Stomach (tissue), 9 donors: ENCODE data around the gene ERC1. TPM values are rescaled to one million over a fixed set of nuclear protein-coding genes. Genes with fewer than 3 reads are reported as not detected.

Experiments used
- DNase-seq, 2 donors: peaks; one replicate each; pipeline versions ENCODE4 v3.0.0 to v3.0.0-alpha.2; 2013 to 2019
- H3K27ac ChIP-seq, 5 donors: fragments of 200-600 bp in 4 of 5; sonication (generic) in 4 of 5; one replicate each; pipeline ENCODE4 v1.5.1; 2013 to 2019; ENCODE audit warnings: mild to moderate bottlenecking in 1 of 5, moderate library complexity in 1 of 5
- H3K27me3 ChIP-seq, 3 donors: fragments of 200-600 bp; sonication (generic); one replicate each; pipeline ENCODE4 v1.5.1; 2017 to 2019; ENCODE audit warnings: mixed run types in 1 of 3
- H3K36me3 ChIP-seq, 4 donors: fragments of 200-600 bp; sonication (generic); 1 replicate in 3 of 4; 2 replicates in 1 of 4; pipeline ENCODE4 v1.5.1; 2016 to 2019
- H3K4me1 ChIP-seq, 4 donors: fragments of 200-600 bp; sonication (generic); one replicate each; pipeline ENCODE4 v1.5.1; 2016 to 2019
- H3K4me3 ChIP-seq, 4 donors: fragments of 200-600 bp; sonication (generic) in 3 of 4; one replicate each; pipeline ENCODE4 v1.5.1; 2016 to 2019; ENCODE audit warnings: mild to moderate bottlenecking in 1 of 4
- H3K9me3 ChIP-seq, 4 donors: fragments of 200-600 bp; sonication (generic); one replicate each; pipeline ENCODE4 v1.5.1; 2016 to 2019
- CTCF ChIP-seq, 7 experiments: fragments of 450-650 bp in 4 of 7; fragments of 200-600 bp in 3 of 7; sonication (generic) in 3 of 7; IDR thresholded peaks; one replicate each; pipeline ENCODE4 v1.5.1; 2016 to 2019; ENCODE audit warnings: antibody characterized with exemption in 7 of 7, control low read depth in 2 of 7, mild to moderate bottlenecking in 1 of 7
- EP300 ChIP-seq: sonication (generic); formaldehyde crosslinking; IDR thresholded peaks from one replicate; pipeline ENCODE4 v1.6.1; 2017; ENCODE audit warnings: antibody characterized with exemption
- POLR2A ChIP-seq, 4 donors: fragments of 450-650 bp; IDR thresholded peaks; one replicate each; pipeline ENCODE4 v1.6.1; 2016; ENCODE audit warnings: antibody characterized with exemption in 4 of 4, control low read depth in 2 of 4, mild to moderate bottlenecking in 1 of 4, moderate library complexity in 1 of 4
- POLR2AphosphoS5 ChIP-seq, 3 donors: sonication (generic); formaldehyde crosslinking; IDR thresholded peaks; one replicate each; pipeline ENCODE4 v1.6.1; 2016; ENCODE audit warnings: antibody characterized with exemption in 3 of 3
- WGBS, 5 donors: extraction: QIAGEN DNeasy Blood & Tissue Kit in 3 of 5; methylation state at CpG; one replicate each; pipeline versions ENCODE4 v1.1.5 to v1.1.7; 2013 to 2018; 5-methylcytosine and 5-hydroxymethylcytosine counted together
- intact Hi-C: fragments of 100-400 bp; cut with DNase I; formaldehyde crosslinking; loops from one replicate; pipeline ENCODE4 v1.15.1; 2023; ENCODE audit warnings: low total_unique reads
- polyA plus RNA-seq, 3 donors: library from polyadenylated mRNA; stranded (reverse); fragments of 200-250 nt; gene quantifications; one replicate each; pipeline ENCODE4 v1.2.3, GENCODE V29; 2013
- total RNA-seq, 5 donors: library from RNA; depleted of rRNA; stranded (reverse); fragments of >200 nt; gene quantifications; one replicate each; pipeline versions ENCODE4 v1.1.0 to v1.2.3, GENCODE V29; 2014 to 2016
- donor health status: healthy with polysubstance abuse.
- donor health status: Bipolar disorder and iron deficiency.
- donor health status: healthy.

Gene ERC1
- total and polyA plus RNA-seq, 8 donors: 3.8 to 69.4 (median 51.6) TPM

- H3K27me3 ChIP-seq: no peaks in the 10 kb centered on the region
- H3K36me3 ChIP-seq: no peaks in the 10 kb centered on the region
- WGBS, 5 donors: 87 to 95% (median 90%) methylated on average over 3 of the region's 3 CpGs
- H3K27ac ChIP-seq: no peak overlapping the region
- H3K4me3 ChIP-seq: no peak overlapping the region
- DNase-seq: no peak
- TF ChIP-seq POLR2AphosphoS5 (IDR thresholded peaks at IDR 0.05) (no peak), POLR2A (IDR thresholded peaks at IDR 0.05) (no peak), CTCF (IDR thresholded peaks at IDR 0.05) (no peak), EP300 (no peak)
- intact Hi-C loops: no loop called here
- H3K9me3 ChIP-seq: peaks cover 0 to 4% (median 0%) of the 10 kb centered on the region in 4 donors
- H3K4me1 ChIP-seq: peaks cover 0 to 4% (median 0%) of the 10 kb centered on the region in 4 donors
Observed at GRCh38 chr12:1226951-1227350, 235.9 kb downstream of the ERC1 start.

- no peak for TF ChIP-seq CTCF (IDR thresholded peaks at IDR 0.05)
- no peak for TF ChIP-seq EP300
- no peak for TF ChIP-seq POLR2AphosphoS5 (IDR thresholded peaks at IDR 0.05)
- no peak for TF ChIP-seq POLR2A (IDR thresholded peaks at IDR 0.05)
- H3K4me1 ChIP-seq: no peaks in the 10 kb centered on the region
- 64 to 84% (median 70%) methylated on average over 2 of the region's 2 CpGs for WGBS, 5 donors
Observed at GRCh38 chr12:1234073-1234472, 243.1 kb downstream of the ERC1 start.

GRCh38 chr12:1246637-1247036 lies 255.6 kb downstream of the ERC1 start:
- Histone ChIP-seq H3K4me3 (no peak overlapping the region), H3K27me3 (no peaks in the 10 kb centered on the region), H3K9me3 (no peaks in the 10 kb centered on the region), H3K27ac (no peak overlapping the region), H3K4me1 (peaks cover 0 to 17% (median 6%) of the 10 kb centered on the region in 4 donors), H3K36me3 (peaks cover 0 to 5% (median 1%) of the 10 kb centered on the region in 4 donors)
- TF ChIP-seq POLR2A (IDR thresholded peaks at IDR 0.05): no peak
- TF ChIP-seq CTCF (IDR thresholded peaks at IDR 0.05): no peak
- TF ChIP-seq EP300: no peak
- no peak for TF ChIP-seq POLR2AphosphoS5 (IDR thresholded peaks at IDR 0.05)
- DNase-seq: no peak
- 74 to 92% (median 86%) methylated on average over 2 of the region's 2 CpGs for WGBS, 5 donors
- intact Hi-C loops: no loop called here

More at GRCh38 chr12:1234073-1234472, 243.1 kb downstream of the ERC1 start:
- DNase-seq: no peak
- H3K27ac ChIP-seq: no peak overlapping the region
- peaks cover 0 to 15% (median 14%) of the 10 kb centered on the region in 4 donors for H3K36me3 ChIP-seq
- H3K9me3 ChIP-seq: peaks cover 0 to 4% (median 0%) of the 10 kb centered on the region in 4 donors
- intact Hi-C loops: no loop called here
- H3K27me3 ChIP-seq: no peaks in the 10 kb centered on the region
- no peak overlapping the region for H3K4me3 ChIP-seq

GRCh38 chr12:1250641-1251040 lies 259.6 kb downstream of the ERC1 start:
- TF ChIP-seq EP300 (no peak), POLR2A (IDR thresholded peaks at IDR 0.05) (no peak), POLR2AphosphoS5 (IDR thresholded peaks at IDR 0.05) (no peak), CTCF (IDR thresholded peaks at IDR 0.05) (no peak)
- H3K36me3 ChIP-seq: no peaks in the 10 kb centered on the region
- peaks cover 0 to 17% (median 6%) of the 10 kb centered on the region in 4 donors for H3K4me1 ChIP-seq
- 60 to 74% (median 68%) methylated on average over 3 of the region's 3 CpGs for WGBS, 5 donors
- H3K27me3 ChIP-seq: no peaks in the 10 kb centered on the region
- no peak overlapping the region for H3K27ac ChIP-seq
- no peak for DNase-seq
- H3K9me3 ChIP-seq: no peaks in the 10 kb centered on the region
- no peak overlapping the region for H3K4me3 ChIP-seq
- intact Hi-C loops: no loop called here
